ENCODE measurements around the gene PIP5K1B.

The PIP5K1B gene

DNA sequence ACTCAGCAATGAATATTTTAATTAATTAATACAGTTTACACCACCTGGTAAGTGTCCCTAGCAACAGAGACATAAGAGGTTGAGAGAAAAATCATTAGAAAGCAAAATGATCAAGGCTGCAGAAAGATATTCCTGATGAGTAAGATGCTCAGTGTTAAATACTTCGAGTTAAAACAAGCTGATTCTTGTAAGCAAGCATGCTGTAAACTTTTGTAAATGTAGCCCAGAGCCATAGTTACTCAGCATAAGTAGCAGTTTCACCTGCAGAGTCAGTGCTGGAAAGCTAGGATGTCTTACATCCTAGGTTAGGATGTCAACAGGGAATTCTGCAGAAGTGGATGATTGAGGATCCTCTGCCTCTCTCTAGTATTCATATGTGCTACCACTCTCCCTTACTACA lies 304.7 kb downstream of the PIP5K1B start:
- DNase-seq (ENCODE audit: low spot score), result peak; percentile 45
- no peak overlapping the region for H3K27ac ChIP-seq
- TF ChIP-seq, protein P1, sequence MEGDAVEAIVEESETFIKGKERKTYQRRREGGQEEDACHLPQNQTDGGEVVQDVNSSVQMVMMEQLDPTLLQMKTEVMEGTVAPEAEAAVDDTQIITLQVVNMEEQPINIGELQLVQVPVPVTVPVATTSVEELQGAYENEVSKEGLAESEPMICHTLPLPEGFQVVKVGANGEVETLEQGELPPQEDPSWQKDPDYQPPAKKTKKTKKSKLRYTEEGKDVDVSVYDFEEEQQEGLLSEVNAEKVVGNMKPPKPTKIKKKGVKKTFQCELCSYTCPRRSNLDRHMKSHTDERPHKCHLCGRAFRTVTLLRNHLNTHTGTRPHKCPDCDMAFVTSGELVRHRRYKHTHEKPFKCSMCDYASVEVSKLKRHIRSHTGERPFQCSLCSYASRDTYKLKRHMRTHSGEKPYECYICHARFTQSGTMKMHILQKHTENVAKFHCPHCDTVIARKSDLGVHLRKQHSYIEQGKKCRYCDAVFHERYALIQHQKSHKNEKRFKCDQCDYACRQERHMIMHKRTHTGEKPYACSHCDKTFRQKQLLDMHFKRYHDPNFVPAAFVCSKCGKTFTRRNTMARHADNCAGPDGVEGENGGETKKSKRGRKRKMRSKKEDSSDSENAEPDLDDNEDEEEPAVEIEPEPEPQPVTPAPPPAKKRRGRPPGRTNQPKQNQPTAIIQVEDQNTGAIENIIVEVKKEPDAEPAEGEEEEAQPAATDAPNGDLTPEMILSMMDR (conservative IDR thresholded peaks at IDR 0.05; ENCODE audit: low read depth), result no peak
- CTCF ChIA-PET, result interaction anchor here (0.9 kb wide), 1 partner anchor 10 kb away, joined by 5 read pairs; no protein-coding TSS in a partner anchor
- POLR2A ChIA-PET (ENCODE audit: low non-redundant PET), result no interaction called here

DNA sequence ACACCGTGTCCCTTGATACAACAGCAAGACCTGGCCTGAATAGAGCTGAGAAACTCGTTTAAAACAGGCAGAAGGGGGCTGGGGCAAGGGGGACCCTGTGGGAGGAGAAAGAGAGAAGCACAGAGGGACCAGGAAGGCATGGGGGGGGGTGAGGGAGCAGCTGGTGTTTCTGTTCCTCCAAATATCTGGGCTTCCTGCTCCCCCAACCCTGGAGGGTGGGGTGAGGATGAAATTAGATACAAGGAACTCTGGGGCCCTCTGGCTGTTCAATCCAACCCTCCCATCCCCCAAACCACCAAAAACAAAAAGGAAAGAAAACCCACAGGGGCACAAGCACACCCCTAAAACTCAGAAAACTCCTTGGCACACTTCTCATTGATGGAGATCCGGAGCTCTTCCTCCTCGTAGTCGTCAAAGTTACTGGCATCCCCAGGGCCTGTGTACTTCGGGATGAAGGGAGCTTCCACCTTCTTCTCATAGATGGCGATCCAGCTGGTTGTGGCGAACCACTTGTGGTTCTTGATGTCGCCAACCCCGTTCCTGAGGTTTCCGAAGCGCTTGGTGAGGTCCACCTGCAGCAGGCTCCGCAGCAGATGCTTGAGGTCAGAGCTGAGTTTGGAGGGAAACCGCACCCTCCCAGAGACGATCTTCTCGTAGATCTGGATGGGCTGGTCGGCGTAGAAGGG lies 307.8 kb downstream of the PIP5K1B start:
- POLR2A ChIA-PET (ENCODE audit: low non-redundant PET), result no interaction called here
- CTCF ChIA-PET, result interaction anchor here (0.6 to 0.8 kb wide), 3 partner anchors 14 to 445 kb away, joined by 3 to 4 read pairs (median 3); partner anchors contain the start of gene FXN
- TF ChIP-seq, protein P1 (conservative IDR thresholded peaks at IDR 0.05; ENCODE audit: low read depth), result no peak
- DNase-seq (ENCODE audit: low spot score), result no peak
- no peak overlapping the region for H3K27ac ChIP-seq

DNA sequence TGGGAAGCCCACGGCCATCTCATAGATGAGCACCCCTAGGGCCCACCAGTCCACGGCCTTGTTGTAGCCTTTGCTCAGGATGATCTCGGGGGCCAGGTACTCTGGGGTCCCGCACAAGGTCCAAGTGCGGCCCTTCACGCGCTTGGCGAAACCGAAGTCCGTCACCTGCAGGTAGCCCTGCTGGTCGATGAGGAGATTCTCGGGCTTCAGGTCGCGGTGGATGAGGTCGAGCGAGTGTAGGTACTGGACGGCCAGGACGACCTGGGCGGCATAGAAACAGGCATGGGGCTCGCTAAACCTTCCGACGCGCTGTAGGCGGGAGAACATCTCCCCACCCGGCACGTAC lies 308.3 kb downstream of the PIP5K1B start:
- POLR2A ChIA-PET (ENCODE audit: low non-redundant PET), result no interaction called here

DNA sequence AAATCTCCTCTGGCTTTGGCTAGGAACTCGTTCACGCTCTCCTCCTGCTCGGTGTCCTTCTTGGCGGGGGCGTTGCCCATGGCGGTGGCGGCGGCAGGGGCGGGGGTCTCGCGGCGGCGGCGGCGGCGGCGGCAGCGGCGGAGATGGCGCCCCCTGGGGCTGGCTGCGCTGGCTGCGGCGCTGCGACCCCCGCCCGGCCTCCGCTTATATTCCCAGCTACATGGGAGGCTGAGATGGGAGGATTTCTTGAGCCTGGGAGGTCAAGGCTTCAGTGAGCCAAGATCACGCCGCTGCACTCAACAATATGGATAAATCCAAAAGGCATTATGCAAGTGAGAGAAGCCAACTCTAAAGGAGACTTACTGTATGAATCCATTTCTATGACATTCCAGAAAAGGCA lies 309.0 kb downstream of the PIP5K1B start, which contains the start of gene PRKACG:
TSS of gene PRKACG (minus strand) at position 101 of the 400 bp plus-strand sequence. CDS start at position 80, 21 bp downstream.
- TF ChIP-seq, protein P1 (conservative IDR thresholded peaks at IDR 0.05; ENCODE audit: low read depth), result no peak
- ChIA-PET POLR2A (ENCODE audit: low non-redundant PET) (no interaction called here), CTCF (no interaction called here)
- no peak within 1 kb of the TSS for H3K27ac ChIP-seq
- DNase-seq (ENCODE audit: low spot score), result no peak

More for the DNA sequence above, 308.3 kb downstream of the PIP5K1B start:
- no peak overlapping the region for H3K27ac ChIP-seq
- no peak for DNase-seq (ENCODE audit: low spot score)
- CTCF ChIA-PET, result interaction anchor here (0.8 kb wide), 1 partner anchor 445 kb away, joined by 3 read pairs; no protein-coding TSS in a partner anchor
- TF ChIP-seq, protein P1 (conservative IDR thresholded peaks at IDR 0.05; ENCODE audit: low read depth), result no peak

DNA sequence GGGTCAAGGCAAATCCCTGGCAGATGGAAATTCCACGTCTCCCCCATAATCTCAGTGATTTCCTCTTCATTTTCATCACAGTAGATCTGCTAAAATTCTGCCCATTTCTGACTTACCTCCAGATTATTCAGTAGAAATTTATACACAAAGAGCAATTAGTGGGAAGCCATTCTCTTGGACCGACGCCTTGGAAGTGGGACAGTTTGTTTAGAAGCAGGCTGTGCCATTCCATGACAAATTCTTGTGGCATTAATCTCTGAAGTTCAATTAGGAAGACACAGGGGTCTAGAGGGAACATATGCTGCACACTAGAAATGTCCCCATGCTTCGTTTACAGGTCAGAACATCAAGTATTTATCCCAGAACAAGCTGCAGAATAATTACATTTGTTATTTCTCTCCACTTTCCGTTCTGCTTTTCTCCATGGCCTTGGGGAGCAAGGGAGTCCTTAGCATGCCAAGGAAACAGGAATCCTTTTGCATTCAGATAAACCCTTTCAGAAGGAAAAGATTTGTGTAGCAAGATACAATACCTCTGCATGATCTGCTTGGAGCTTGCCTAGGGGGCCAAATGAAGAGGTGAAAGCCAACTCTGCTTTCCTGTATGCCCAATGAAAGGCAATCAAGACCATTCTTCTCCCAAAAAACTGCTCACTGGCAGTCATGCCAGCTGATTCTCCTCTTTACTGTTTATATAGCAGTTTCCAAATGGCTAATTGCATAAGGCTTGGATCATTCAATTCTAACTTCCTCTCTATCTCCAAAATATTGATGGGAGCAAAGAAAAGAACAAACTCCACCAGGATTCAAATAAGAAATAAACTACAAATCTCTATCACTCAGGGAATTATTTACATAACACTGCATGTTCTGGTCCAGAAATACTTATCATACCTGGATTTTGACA lies 311.4 kb downstream of the PIP5K1B start:
- DNase-seq (ENCODE audit: low spot score), result no peak
- no peak overlapping the region for H3K27ac ChIP-seq
- ChIA-PET CTCF (interaction anchor here (0.6 kb wide), 1 partner anchor 22 kb away, joined by 3 read pairs; no protein-coding TSS in a partner anchor), POLR2A (ENCODE audit: low non-redundant PET) (no interaction called here)
- TF ChIP-seq, protein P1 (conservative IDR thresholded peaks at IDR 0.05; ENCODE audit: low read depth), result no peak

DNA sequence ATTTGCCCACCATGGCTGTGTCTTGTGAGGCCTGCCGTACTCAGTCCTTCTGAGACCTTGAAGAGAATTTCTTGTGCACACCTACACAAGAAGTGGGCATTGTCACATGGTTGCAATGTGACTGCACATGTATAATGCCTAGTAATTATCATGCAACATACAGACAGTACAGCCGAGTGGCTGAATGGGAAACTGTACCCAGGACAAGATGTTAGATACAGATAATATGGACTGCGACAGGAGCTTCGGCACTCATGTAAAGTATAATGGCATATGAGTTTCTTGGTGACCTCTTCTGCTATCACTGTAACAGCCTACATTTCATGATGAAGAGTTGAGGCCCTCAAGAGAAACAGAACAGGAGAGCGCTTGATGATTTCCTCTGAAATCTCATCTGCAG lies 313.7 kb downstream of the PIP5K1B start:
- TF ChIP-seq, protein P1 (conservative IDR thresholded peaks at IDR 0.05; ENCODE audit: low read depth), result no peak
- DNase-seq (ENCODE audit: low spot score), result no peak
- ChIA-PET CTCF (interaction anchor here (0.8 kb wide), 1 partner anchor 16 kb away, joined by 3 read pairs; no protein-coding TSS in a partner anchor), POLR2A (ENCODE audit: low non-redundant PET) (no interaction called here)
- H3K27ac ChIP-seq, result no peak overlapping the region

Measured in RWPE1 (cell line).